SH-SY5Y (cell line): ENCODE results near the gene MACROD2.

Experiments used
- GATA2 ChIP-seq: IDR thresholded peaks from 2 replicates; pipeline ENCODE4 v1.6.1; 2011; ENCODE audit warnings: mild to moderate bottlenecking, low read depth, low read length
- GATA3 ChIP-seq: IDR thresholded peaks from 2 replicates; pipeline ENCODE4 v1.6.1; 2011; ENCODE audit warnings: low read depth, mild to moderate bottlenecking, low read length, moderate library complexity

DNA sequence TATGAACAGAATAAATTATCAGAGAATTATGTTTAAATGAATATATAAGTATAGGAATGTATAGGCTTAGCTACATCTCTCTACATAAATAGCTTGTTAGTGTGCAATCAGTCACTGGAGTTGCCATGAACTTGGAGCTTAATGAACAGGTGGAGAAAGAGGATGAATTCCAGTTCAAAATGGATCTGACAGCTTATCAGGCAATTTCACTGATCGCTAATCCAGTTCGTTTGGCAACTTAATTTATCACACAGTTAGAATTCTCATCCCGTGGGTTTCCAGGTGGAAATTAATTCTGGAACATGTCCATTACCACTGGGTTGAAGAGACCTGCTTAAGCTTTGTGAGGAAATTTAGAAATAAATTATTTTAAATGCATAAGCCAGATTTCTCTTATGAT lies 118.1 kb downstream of the MACROD2 start:
- TF ChIP-seq GATA2 (no peak), GATA3 (no peak)
